HepG2 (cell line): Measurements from ENCODE around the gene SBNO1. TPM values are rescaled to one million over a fixed set of nuclear protein-coding genes. Genes with fewer than 3 reads are reported as not detected.

Experiments used
- ARID2 ChIP-seq: sonication (generic); formaldehyde crosslinking; IDR thresholded peaks from 2 replicates; pipeline ENCODE4 v1.8.1; 2022; ENCODE audit warnings: mild to moderate bottlenecking, missing genetic modification reagents, borderline replicate concordance
- ARNTL ChIP-seq: sonication (generic); formaldehyde crosslinking; IDR thresholded peaks from 2 replicates; pipeline ENCODE4 v1.4.0; 2020; ENCODE audit warnings: mild to moderate bottlenecking, missing genetic modification reagents
- ATRX ChIP-seq: sonication (generic); formaldehyde crosslinking; IDR thresholded peaks from 2 replicates; pipeline ENCODE4 v1.4.0; 2020; ENCODE audit warnings: missing genetic modification reagents, borderline replicate concordance
- ELF4 ChIP-seq: sonication (generic); formaldehyde crosslinking; IDR thresholded peaks from 2 replicates; pipeline ENCODE4 v1.5.0; 2020; ENCODE audit warnings: missing genetic modification reagents, mild to moderate bottlenecking, moderate library complexity, borderline replicate concordance
- ETV6 ChIP-seq: sonication (generic); formaldehyde crosslinking; conservative IDR thresholded peaks from 2 replicates; pipeline ENCODE4 v1.4.0; 2020; ENCODE audit warnings: missing genetic modification reagents
- FOXO1 ChIP-seq: sonication (generic); formaldehyde crosslinking; IDR thresholded peaks from 2 replicates; pipeline ENCODE4 v1.4.0; 2020; ENCODE audit warnings: missing genetic modification reagents
- HNRNPH1 ChIP-seq: fragments of 200-400 bp; formaldehyde crosslinking; optimal IDR thresholded peaks from 2 replicates; pipeline ENCODE3; 2017; ENCODE audit warnings: mild to moderate bottlenecking, low read depth, low read length
- HNRNPL ChIP-seq: fragments of 200-400 bp; formaldehyde crosslinking; IDR thresholded peaks from 2 replicates; pipeline ENCODE4 v1.6.1; 2017; ENCODE audit warnings: mild to moderate bottlenecking, low read depth, low read length
- NFYB ChIP-seq: sonication (generic); formaldehyde crosslinking; IDR thresholded peaks from 2 replicates; pipeline ENCODE4 v1.4.0; 2020; ENCODE audit warnings: missing genetic modification reagents
- SP5 ChIP-seq: IDR thresholded peaks from 2 replicates; pipeline ENCODE4 v1.6.1; 2016; ENCODE audit warnings: low read depth, borderline replicate concordance
- SRY ChIP-seq: sonication (generic); formaldehyde crosslinking; IDR thresholded peaks from 2 replicates; pipeline ENCODE4 v1.8.0; 2022; ENCODE audit warnings: mild to moderate bottlenecking, missing genetic modification reagents
- TAF15 ChIP-seq: fragments of 200-400 bp; formaldehyde crosslinking; IDR thresholded peaks from one replicate; pipeline ENCODE4 v1.6.1; 2018; ENCODE audit warnings: mild to moderate bottlenecking, low read depth, low read length; ENCODE audit not compliant: poor library complexity, severe bottlenecking
- TCF12 ChIP-seq, 2 experiments: fragments of 450-650 bp in 1 of 2; sonication (generic) in 1 of 2; formaldehyde crosslinking in 1 of 2; IDR thresholded peaks; 2 replicates each; pipeline versions ENCODE4 v1.6.1 to v1.8.0; 2017 to 2022; ENCODE audit warnings: antibody characterized with exemption in 1 of 2, mild to moderate bottlenecking in 1 of 2, missing genetic modification reagents in 1 of 2, moderate library complexity in 1 of 2
- THAP11 ChIP-seq: IDR thresholded peaks from 2 replicates; pipeline ENCODE4 v1.6.1; 2016; ENCODE audit warnings: missing biosample characterization, missing genetic modification reagents
- ZBTB38 ChIP-seq: sonication (generic); formaldehyde crosslinking; IDR thresholded peaks from 2 replicates; pipeline ENCODE4 v1.5.1; 2020; ENCODE audit warnings: mild to moderate bottlenecking, missing genetic modification reagents
- ZFYVE20 ChIP-seq: sonication (generic); formaldehyde crosslinking; IDR thresholded peaks from 2 replicates; pipeline ENCODE4 v1.8.0; 2023; ENCODE audit warnings: low read depth, mild to moderate bottlenecking, moderate library complexity, missing genetic modification reagents, borderline replicate concordance
- ZNF160 ChIP-seq: sonication (generic); formaldehyde crosslinking; IDR thresholded peaks from 2 replicates; pipeline ENCODE4 v1.8.0; 2022; ENCODE audit warnings: mild to moderate bottlenecking, inconsistent platforms, missing genetic modification reagents
- ZNF225 ChIP-seq: sonication (generic); formaldehyde crosslinking; IDR thresholded peaks from 2 replicates; pipeline ENCODE4 v1.4.0; 2020; ENCODE audit warnings: mild to moderate bottlenecking, missing genetic modification reagents
- ZNF441 ChIP-seq: sonication (generic); formaldehyde crosslinking; IDR thresholded peaks from 2 replicates; pipeline ENCODE4 v1.7.0; 2021; ENCODE audit warnings: missing genetic modification reagents, borderline replicate concordance
- ZNF607 ChIP-seq: sonication (generic); formaldehyde crosslinking; IDR thresholded peaks from 2 replicates; pipeline ENCODE4 v1.5.1; 2020; ENCODE audit warnings: missing genetic modification reagents, mild to moderate bottlenecking, borderline replicate concordance
- ZNF619 ChIP-seq: sonication (generic); formaldehyde crosslinking; IDR thresholded peaks from 2 replicates; pipeline ENCODE4 v1.4.0; 2020; ENCODE audit warnings: mild to moderate bottlenecking, missing genetic modification reagents
- polyA plus RNA-seq, 8 experiments: library from polyadenylated mRNA; depleted of rRNA in 3 of 8; stranded (reverse) in 7 of 8; unstranded in 1 of 8; fragments of >200 nt; fragmentation: Illumina TruSeq in 4 of 8; extraction: Trizol in 4 of 8; gene quantifications; 2 replicates each; pipeline versions ENCODE4 v1.2.1 to v1.2.3, GENCODE V29; 2011 to 2016; ENCODE audit warnings: low read depth in 4 of 8, missing spikeins in 1 of 8, mixed read lengths in 1 of 8; ENCODE audit not compliant: insufficient read depth in 1 of 8
- total RNA-seq, 5 experiments: library from RNA; depleted of rRNA; stranded (reverse); fragments of >200 nt; fragmentation: Illumina TruSeq; extraction: Trizol; gene quantifications; 2 replicates each; pipeline ENCODE4 v1.2.3, GENCODE V29; 2016; ENCODE audit warnings: low read depth in 1 of 5
- TF ChIP-seq, protein P1 (sequence below): sonication (generic); formaldehyde crosslinking; IDR thresholded peaks from 2 replicates; pipeline ENCODE4 v1.5.0; 2020; ENCODE audit warnings: missing genetic modification reagents
- TF ChIP-seq, protein P2 (sequence below): sonication (generic); formaldehyde crosslinking; IDR thresholded peaks from 2 replicates; pipeline ENCODE4 v1.8.0; 2022; ENCODE audit warnings: mild to moderate bottlenecking, missing genetic modification reagents, moderate library complexity
- TF ChIP-seq, protein P3 (sequence below): sonication (generic); formaldehyde crosslinking; IDR thresholded peaks from 2 replicates; pipeline ENCODE4 v1.5.1; 2020; ENCODE audit warnings: mild to moderate bottlenecking, missing genetic modification reagents, moderate library complexity

SBNO1 gene
- total and polyA plus RNA-seq, 2 of the 13 experiments (the other 11 are each of a cell fraction or from before 2014, with no cell fraction given): 10.9 to 40.2 TPM

DNA sequence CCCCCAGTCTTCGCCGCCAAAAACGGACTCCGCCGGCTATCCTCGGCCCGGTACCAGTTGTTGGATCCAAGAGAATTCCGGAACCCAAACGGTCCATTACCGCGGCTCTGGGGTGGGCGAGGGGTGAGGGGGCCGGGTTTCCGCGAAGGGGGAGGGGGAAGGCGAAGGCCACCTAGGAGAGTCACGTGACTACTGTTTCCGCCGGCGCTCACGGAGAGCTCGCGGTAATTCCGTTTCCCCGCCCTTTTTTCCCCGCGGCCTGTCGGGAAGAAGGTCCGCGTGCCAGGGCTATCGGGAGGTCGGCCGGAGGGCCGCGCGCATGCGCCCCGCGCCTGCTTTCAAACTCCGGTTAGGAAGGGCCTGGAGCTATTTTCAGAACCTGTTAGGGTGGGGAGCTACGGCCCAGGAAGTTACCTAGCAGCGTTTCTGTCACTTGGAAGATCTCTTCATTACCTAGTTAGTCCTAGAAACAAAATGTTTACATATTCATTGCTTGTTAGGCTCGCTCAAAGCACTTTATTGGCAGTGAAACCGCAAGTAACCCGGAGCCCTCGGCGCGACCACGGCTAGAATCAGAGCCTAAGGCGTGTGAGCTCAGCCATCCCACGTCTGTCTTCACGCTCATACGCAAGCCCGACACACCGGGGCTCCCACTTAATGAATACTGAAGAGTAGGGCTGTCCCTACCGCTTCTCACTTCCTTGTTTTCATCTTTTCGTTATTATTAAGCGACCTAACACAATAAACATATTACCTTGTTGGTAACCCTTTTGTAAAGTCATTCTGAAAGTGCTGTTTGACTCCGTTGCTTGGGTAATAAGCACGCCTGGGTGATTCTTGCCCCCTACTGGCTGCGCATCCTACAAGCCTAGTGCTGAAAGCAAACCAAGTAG, 624 bp upstream of the SBNO1 start (continued):
- no peak; the same call in 1 of the 2 replicates for TF ChIP-seq ZNF225 (CRISPR knock-in tag)
- TF ChIP-seq ZBTB38 (CRISPR knock-in tag): no peak
- TF ChIP-seq TCF12 (IDR thresholded peaks at IDR 0.05): no peak
- TF ChIP-seq TCF12 (CRISPR knock-in tag; IDR thresholded peaks at IDR 0.05): no peak
- TF ChIP-seq THAP11 (CRISPR knock-in tag): peak; percentile 74
- TF ChIP-seq ZNF619 (CRISPR knock-in tag): no peak
- peak; percentile 42; the same call in 1 of the 2 replicates for TF ChIP-seq SP5 (CRISPR knock-in tag)
- TF ChIP-seq FOXO1: no peak
- TF ChIP-seq HNRNPH1: no peak
- peak; percentile 14; the same call in 1 of the 2 replicates for TF ChIP-seq NFYB
- no peak for TF ChIP-seq ELF4 (CRISPR knock-in tag)
- no peak for TF ChIP-seq ARID2 (CRISPR knock-in tag)
- no peak for TF ChIP-seq ETV6
- TF ChIP-seq, protein P1, sequence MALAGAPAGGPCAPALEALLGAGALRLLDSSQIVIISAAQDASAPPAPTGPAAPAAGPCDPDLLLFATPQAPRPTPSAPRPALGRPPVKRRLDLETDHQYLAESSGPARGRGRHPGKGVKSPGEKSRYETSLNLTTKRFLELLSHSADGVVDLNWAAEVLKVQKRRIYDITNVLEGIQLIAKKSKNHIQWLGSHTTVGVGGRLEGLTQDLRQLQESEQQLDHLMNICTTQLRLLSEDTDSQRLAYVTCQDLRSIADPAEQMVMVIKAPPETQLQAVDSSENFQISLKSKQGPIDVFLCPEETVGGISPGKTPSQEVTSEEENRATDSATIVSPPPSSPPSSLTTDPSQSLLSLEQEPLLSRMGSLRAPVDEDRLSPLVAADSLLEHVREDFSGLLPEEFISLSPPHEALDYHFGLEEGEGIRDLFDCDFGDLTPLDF (CRISPR knock-in tag): peak; percentile 84
- 0 out of 2 replicates have a peak, but pooled peaks have one; percentile 33 for TF ChIP-seq HNRNPL
- 0 out of 2 replicates have a peak, but pooled peaks have one; percentile 16 for TF ChIP-seq ARNTL (CRISPR knock-in tag)
- no peak for TF ChIP-seq ZFYVE20 (CRISPR knock-in tag)
- TF ChIP-seq, protein P2, sequence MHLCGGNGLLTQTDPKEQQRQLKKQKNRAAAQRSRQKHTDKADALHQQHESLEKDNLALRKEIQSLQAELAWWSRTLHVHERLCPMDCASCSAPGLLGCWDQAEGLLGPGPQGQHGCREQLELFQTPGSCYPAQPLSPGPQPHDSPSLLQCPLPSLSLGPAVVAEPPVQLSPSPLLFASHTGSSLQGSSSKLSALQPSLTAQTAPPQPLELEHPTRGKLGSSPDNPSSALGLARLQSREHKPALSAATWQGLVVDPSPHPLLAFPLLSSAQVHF: 0 out of 2 replicates have a peak, but pooled peaks have one; percentile 61
- TF ChIP-seq ZNF160 (CRISPR knock-in tag): peak; percentile 44; the same call in 1 of the 2 replicates
- no peak for TF ChIP-seq TAF15
- peak; percentile 24; the same call in 1 of the 2 replicates for TF ChIP-seq ZNF441
- TF ChIP-seq, protein P3, sequence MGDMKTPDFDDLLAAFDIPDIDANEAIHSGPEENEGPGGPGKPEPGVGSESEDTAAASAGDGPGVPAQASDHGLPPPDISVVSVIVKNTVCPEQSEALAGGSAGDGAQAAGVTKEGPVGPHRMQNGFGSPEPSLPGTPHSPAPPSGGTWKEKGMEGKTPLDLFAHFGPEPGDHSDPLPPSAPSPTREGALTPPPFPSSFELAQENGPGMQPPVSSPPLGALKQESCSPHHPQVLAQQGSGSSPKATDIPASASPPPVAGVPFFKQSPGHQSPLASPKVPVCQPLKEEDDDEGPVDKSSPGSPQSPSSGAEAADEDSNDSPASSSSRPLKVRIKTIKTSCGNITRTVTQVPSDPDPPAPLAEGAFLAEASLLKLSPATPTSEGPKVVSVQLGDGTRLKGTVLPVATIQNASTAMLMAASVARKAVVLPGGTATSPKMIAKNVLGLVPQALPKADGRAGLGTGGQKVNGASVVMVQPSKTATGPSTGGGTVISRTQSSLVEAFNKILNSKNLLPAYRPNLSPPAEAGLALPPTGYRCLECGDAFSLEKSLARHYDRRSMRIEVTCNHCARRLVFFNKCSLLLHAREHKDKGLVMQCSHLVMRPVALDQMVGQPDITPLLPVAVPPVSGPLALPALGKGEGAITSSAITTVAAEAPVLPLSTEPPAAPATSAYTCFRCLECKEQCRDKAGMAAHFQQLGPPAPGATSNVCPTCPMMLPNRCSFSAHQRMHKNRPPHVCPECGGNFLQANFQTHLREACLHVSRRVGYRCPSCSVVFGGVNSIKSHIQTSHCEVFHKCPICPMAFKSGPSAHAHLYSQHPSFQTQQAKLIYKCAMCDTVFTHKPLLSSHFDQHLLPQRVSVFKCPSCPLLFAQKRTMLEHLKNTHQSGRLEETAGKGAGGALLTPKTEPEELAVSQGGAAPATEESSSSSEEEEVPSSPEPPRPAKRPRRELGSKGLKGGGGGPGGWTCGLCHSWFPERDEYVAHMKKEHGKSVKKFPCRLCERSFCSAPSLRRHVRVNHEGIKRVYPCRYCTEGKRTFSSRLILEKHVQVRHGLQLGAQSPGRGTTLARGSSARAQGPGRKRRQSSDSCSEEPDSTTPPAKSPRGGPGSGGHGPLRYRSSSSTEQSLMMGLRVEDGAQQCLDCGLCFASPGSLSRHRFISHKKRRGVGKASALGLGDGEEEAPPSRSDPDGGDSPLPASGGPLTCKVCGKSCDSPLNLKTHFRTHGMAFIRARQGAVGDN (CRISPR knock-in tag): peak; percentile 85
- no peak; the same call in 1 of the 2 replicates for TF ChIP-seq SRY (CRISPR knock-in tag)
- TF ChIP-seq ZNF607: no peak
- TF ChIP-seq ATRX (CRISPR knock-in tag): no peak
